ENCODE results near the gene TSPAN32.

TSPAN32 gene

GRCh38 chr11:2290351-2290841 lies 11.4 kb upstream of the TSPAN32 start:
- no peak for DNase-seq

GRCh38 chr11:2293531-2293971 lies 8.3 kb upstream of the TSPAN32 start:
- DNase-seq: no peak

GRCh38 chr11:2293984-2294925 lies 7.6 kb upstream of the TSPAN32 start:
- DNase-seq: no peak

DNA sequence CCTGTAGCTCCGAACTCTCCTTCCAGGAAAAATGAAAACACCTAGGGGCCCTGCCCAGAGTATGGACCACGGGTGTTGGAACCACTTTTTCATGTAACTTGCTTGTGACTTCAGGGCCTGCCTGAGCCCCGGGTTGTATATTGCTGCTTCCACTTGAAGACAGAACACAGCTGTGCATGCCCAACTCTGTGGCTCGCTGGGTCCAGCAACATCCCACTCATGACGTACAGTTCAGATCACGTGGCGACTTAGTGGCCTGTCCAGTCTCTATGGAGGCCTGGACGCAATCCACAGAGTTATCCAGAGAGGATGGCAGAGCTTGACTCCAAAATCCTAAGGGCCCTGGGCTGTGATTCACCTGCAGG lies 6.9 kb upstream of the TSPAN32 start:
- no peak for DNase-seq

GRCh38 chr11:2295971-2296912 lies 5.6 kb upstream of the TSPAN32 start:
- no peak for DNase-seq

DNA sequence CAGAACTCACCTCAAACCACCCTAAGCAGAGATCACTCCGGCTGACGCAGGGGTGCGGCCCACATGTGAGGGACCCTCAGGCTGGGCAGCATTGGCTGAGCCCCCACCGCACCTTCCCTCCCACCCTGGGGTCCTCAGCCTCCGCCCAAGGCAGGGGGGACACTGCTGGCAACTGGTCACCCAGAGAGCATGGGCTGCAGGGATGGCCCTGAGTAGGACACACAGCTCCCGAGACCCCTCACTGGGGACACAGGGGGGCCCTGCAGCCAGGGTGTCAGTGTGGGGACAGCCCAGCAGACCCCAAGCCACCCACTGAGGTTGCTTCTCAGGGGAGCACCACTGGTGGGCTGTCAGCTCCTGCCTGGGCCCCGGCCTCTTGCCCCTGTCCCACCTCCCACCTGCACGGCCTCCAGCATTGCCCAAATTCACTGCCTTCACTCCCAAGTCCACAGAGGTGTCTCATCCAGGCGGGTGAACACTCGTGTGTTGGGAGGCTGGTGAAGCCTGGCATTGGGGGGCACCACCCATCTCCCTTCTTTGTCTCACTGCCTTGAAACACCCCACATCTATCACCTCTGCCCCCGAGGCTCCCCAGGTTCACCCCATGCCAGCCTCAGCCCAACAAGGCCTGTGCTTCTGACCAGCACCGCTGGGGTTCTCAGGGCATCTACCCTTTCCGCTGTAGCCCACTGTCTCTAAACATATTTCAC lies 4.7 kb upstream of the TSPAN32 start:
- no peak for DNase-seq

GRCh38 chr11:2297623-2298030 lies 4.2 kb upstream of the TSPAN32 start:
- no peak for DNase-seq

- DNase-seq: no peak
Observed at GRCh38 chr11:2298131-2298794, 3.5 kb upstream of the TSPAN32 start.

- no peak for DNase-seq
Observed at GRCh38 chr11:2298795-2299761, 2.7 kb upstream of the TSPAN32 start.

- DNase-seq: no peak
Observed at GRCh38 chr11:2299773-2300172, 2.0 kb upstream of the TSPAN32 start.

GRCh38 chr11:2300290-2300935 lies 1.4 kb upstream of the TSPAN32 start:
- DNase-seq: peak; percentile 23

- DNase-seq: peak; percentile 24
Observed at GRCh38 chr11:2300936-2301630, 730 bp upstream of the TSPAN32 start.

- DNase-seq: no peak
Observed at GRCh38 chr11:2302306-2302895, 588 bp downstream of the TSPAN32 start.

GRCh38 chr11:2302896-2303626 lies 1.2 kb downstream of the TSPAN32 start:
- DNase-seq: no peak

- DNase-seq: no peak
Observed at GRCh38 chr11:2303627-2304505, 2.1 kb downstream of the TSPAN32 start.

DNA sequence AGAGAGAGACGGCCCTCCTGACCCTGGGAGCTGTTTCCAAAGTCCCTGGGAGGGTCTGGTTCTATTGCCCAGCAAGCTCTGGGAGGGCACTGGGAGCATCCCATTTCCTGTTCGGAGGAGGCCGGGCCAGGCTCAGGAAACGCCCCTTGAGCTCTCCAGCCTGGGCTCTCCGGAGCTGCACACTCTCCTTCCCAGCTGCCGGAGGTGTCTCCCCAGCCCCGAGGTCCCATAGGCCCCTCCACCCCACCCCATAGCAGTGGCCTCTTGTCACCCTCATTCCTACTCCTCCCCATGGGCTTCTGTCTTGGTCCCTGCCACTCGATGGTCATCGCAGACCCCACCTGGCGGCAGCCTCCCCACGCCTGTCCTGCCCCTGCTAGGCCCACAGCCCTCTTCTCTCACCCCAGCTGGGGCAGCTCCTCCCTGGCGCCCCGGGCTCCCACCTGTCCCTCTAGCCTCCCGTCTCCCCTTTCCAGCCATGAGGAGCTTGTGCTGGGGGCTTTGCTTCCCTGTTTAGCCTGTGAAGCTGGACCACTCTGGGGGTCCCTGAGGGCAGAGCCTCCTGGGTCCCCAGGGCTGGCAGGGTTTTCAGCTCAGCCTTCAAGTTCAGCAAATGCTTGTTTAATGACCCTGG lies 2.8 kb downstream of the TSPAN32 start:
- no peak for DNase-seq

Measured in CD4-positive, alpha-beta T cell treated with Interleukin-21 for 1 hour (primary cell).